ENCODE results near the gene ERCC3. TPM values are rescaled to one million over a fixed set of nuclear protein-coding genes. Genes with fewer than 3 reads are reported as not detected.
"Not testable (repeated sequence)": the region's sequence is repeated elsewhere in the genome, so short reads cannot be mapped to it uniquely, and the experiment has no call there.

Gene ERCC3
- total RNA-seq, 1 experiment from 2014 or later, result 60.8 TPM

GRCh38 chr2:127254386-127254981 lies 39.5 kb downstream of the ERCC3 start:
- Histone ChIP-seq H3K27ac (ENCODE audit: insufficient read length, low read depth, low read length) (no peak overlapping the region), H2BK15ac (ENCODE audit: low read depth, low read length) (no peak overlapping the region), H2AK5ac (ENCODE audit: insufficient read length, low read length) (no peak overlapping the region), H2BK120ac (ENCODE audit: low read depth, low read length, poor library complexity, severe bottlenecking) (no peak overlapping the region), H3K18ac (ENCODE audit: insufficient read length, low read depth, low read length) (no peak overlapping the region), H3K9ac (ENCODE audit: extremely low read depth, insufficient read length, low read length) (no peak overlapping the region), H3K9me3 (ENCODE audit: control insufficient read depth, low read depth, low read length) (no peaks in the 10 kb centered on the region), H2AFZ (ENCODE audit: low read length) (no peak overlapping the region), H3K14ac (ENCODE audit: insufficient read depth, low read length) (no peak overlapping the region), H4K8ac (replicated peaks; ENCODE audit: insufficient read length, low read depth, low read length) (no peak overlapping the region), H2BK20ac (ENCODE audit: low read depth, low read length, poor library complexity, severe bottlenecking) (no peak overlapping the region), H3K56ac (ENCODE audit: insufficient read length, low read depth, low read length) (no peak overlapping the region), H3K23me2 (ENCODE audit: insufficient read length, low read depth, low read length, poor library complexity, severe bottlenecking) (no peaks in the 10 kb centered on the region), H3K27me3 (ENCODE audit: insufficient read depth, low read length) (no peaks in the 10 kb centered on the region), H3K4me2 (ENCODE audit: insufficient read depth, insufficient read length, low read length) (no peak overlapping the region), H4K5ac (ENCODE audit: insufficient read length, low read depth, low read length) (no peak overlapping the region), H3K4me1 (ENCODE audit: insufficient read depth, low read length) (no peaks in the 10 kb centered on the region), H3T11ph (ENCODE audit: low read length) (no peak overlapping the region), H4K91ac (ENCODE audit: insufficient read length, low read depth, low read length) (no peak overlapping the region), H4K20me1 (ENCODE audit: control insufficient read depth, insufficient read depth, insufficient read length) (no peaks in the 10 kb centered on the region), H3K79me1 (ENCODE audit: insufficient read depth, low read depth, low read length, poor library complexity, severe bottlenecking) (no peaks in the 10 kb centered on the region), H3K23ac (ENCODE audit: insufficient read length, low read depth, low read length) (no peak overlapping the region), H3K4ac (ENCODE audit: low read depth, low read length) (no peak overlapping the region), H3K79me2 (ENCODE audit: insufficient read depth, low read length) (no peaks in the 10 kb centered on the region), H2BK5ac (ENCODE audit: insufficient read length, low read length) (no peak overlapping the region), H2BK12ac (ENCODE audit: insufficient read length, low read depth, low read length) (no peak overlapping the region)
- Mint-ChIP-seq H3K36me3 (ENCODE audit: insufficient read depth in 1 of 3, low read depth in 3 of 3) (peaks cover 13 to 36% (median 20%) of the 10 kb centered on the region in 3 experiments), H3K27ac (no peak overlapping the region), H3K4me3 (no peak overlapping the region), H3K9me3 (no peaks in the 10 kb centered on the region), H3K27me3 (ENCODE audit: low read depth) (no peaks in the 10 kb centered on the region), H3K4me1 (peaks cover 0 to 2% of the 10 kb centered on the region in 2 experiments; a peak in 1 of 4 replicates)
- WGBS (ENCODE audit: extremely low coverage, insufficient read length, low lambda C conversion rate), result no CpG with 5 or more reads among the region's 7 CpGs
- DNase-seq, result no peak
- TF ChIP-seq, protein P1, sequence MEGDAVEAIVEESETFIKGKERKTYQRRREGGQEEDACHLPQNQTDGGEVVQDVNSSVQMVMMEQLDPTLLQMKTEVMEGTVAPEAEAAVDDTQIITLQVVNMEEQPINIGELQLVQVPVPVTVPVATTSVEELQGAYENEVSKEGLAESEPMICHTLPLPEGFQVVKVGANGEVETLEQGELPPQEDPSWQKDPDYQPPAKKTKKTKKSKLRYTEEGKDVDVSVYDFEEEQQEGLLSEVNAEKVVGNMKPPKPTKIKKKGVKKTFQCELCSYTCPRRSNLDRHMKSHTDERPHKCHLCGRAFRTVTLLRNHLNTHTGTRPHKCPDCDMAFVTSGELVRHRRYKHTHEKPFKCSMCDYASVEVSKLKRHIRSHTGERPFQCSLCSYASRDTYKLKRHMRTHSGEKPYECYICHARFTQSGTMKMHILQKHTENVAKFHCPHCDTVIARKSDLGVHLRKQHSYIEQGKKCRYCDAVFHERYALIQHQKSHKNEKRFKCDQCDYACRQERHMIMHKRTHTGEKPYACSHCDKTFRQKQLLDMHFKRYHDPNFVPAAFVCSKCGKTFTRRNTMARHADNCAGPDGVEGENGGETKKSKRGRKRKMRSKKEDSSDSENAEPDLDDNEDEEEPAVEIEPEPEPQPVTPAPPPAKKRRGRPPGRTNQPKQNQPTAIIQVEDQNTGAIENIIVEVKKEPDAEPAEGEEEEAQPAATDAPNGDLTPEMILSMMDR (conservative IDR thresholded peaks at IDR 0.05), result no peak

GRCh38 chr2:127241184-127241583 lies 52.8 kb downstream of the ERCC3 start:
- not testable (repeated sequence) for H2BK12ac ChIP-seq (ENCODE audit: insufficient read length, low read depth, low read length); H3T11ph ChIP-seq (ENCODE audit: low read length); H3K27ac Mint-ChIP-seq; H4K91ac ChIP-seq (ENCODE audit: insufficient read length, low read depth, low read length); H3K9ac ChIP-seq (ENCODE audit: extremely low read depth, insufficient read length, low read length); H2BK5ac ChIP-seq (ENCODE audit: insufficient read length, low read length); H3K27me3 Mint-ChIP-seq (ENCODE audit: low read depth); H3K27me3 ChIP-seq (ENCODE audit: insufficient read depth, low read length); H2AK5ac ChIP-seq (ENCODE audit: insufficient read length, low read length); H3K4me3 Mint-ChIP-seq; H3K4me1 Mint-ChIP-seq; H3K14ac ChIP-seq (ENCODE audit: insufficient read depth, low read length); H3K18ac ChIP-seq (ENCODE audit: insufficient read length, low read depth, low read length); H3K56ac ChIP-seq (ENCODE audit: insufficient read length, low read depth, low read length); H3K23ac ChIP-seq (ENCODE audit: insufficient read length, low read depth, low read length); H4K20me1 ChIP-seq (ENCODE audit: control insufficient read depth, insufficient read depth, insufficient read length); H3K4me1 ChIP-seq (ENCODE audit: insufficient read depth, low read length); H2BK20ac ChIP-seq (ENCODE audit: low read depth, low read length, poor library complexity, severe bottlenecking); H4K5ac ChIP-seq (ENCODE audit: insufficient read length, low read depth, low read length); H3K79me1 ChIP-seq (ENCODE audit: insufficient read depth, low read depth, low read length, poor library complexity, severe bottlenecking); H3K4me2 ChIP-seq (ENCODE audit: insufficient read depth, insufficient read length, low read length); H3K79me2 ChIP-seq (ENCODE audit: insufficient read depth, low read length); H3K27ac ChIP-seq (ENCODE audit: insufficient read length, low read depth, low read length); H2AFZ ChIP-seq (ENCODE audit: low read length); H3K9me3 ChIP-seq (ENCODE audit: control insufficient read depth, low read depth, low read length); H3K36me3 Mint-ChIP-seq (ENCODE audit: insufficient read depth in 1 of 3, low read depth in 3 of 3); H2BK15ac ChIP-seq (ENCODE audit: low read depth, low read length); DNase-seq; H3K23me2 ChIP-seq (ENCODE audit: insufficient read length, low read depth, low read length, poor library complexity, severe bottlenecking); H2BK120ac ChIP-seq (ENCODE audit: low read depth, low read length, poor library complexity, severe bottlenecking); H4K8ac ChIP-seq (replicated peaks; ENCODE audit: insufficient read length, low read depth, low read length); H3K4ac ChIP-seq (ENCODE audit: low read depth, low read length)
- WGBS (ENCODE audit: extremely low coverage, insufficient read length, low lambda C conversion rate), result no CpG with 5 or more reads among the region's 2 CpGs
- peaks cover 21 to 36% of the 10 kb centered on the region in 2 experiments for H3K9me3 Mint-ChIP-seq
